CD14-positive monocyte (primary cell): ENCODE data around the gene MET. TPM values are rescaled to one million over a fixed set of nuclear protein-coding genes. Genes with fewer than 3 reads are reported as not detected.

Source experiments
- DNase-seq, 3 donors: peaks; one replicate each; pipeline ENCODE4 v3.0.0-alpha.2; 2011 to 2022
- H2AFZ ChIP-seq: 2 replicates; pipeline ENCODE4 v1.6.0; 2012; ENCODE audit warnings: mild to moderate bottlenecking, low read depth, low read length, inconsistent platforms; ENCODE audit not compliant: insufficient read depth, poor library complexity, severe bottlenecking
- H3K27ac ChIP-seq, 2 donors: 1 replicate in 1 of 2; 2 replicates in 1 of 2; pipeline ENCODE4 v1.5.1; 2012 to 2013; ENCODE audit warnings: low read length in 2 of 2, control low read depth in 1 of 2, inconsistent platforms in 1 of 2, low read depth in 1 of 2, mild to moderate bottlenecking in 1 of 2
- H3K27me3 ChIP-seq, 2 donors: one replicate each; pipeline versions ENCODE4 v1.6.0 to v1.6.1; 2011 to 2013; ENCODE audit warnings: low read length in 2 of 2; ENCODE audit not compliant: control insufficient read depth in 2 of 2, insufficient read depth in 2 of 2
- H3K36me3 ChIP-seq, 2 donors: replicated peaks in 1 of 2; 1 replicate in 1 of 2; 2 replicates in 1 of 2; pipeline versions ENCODE4 v1.5.1 to v1.6.1; 2012 to 2013; ENCODE audit warnings: low read length in 2 of 2, control low read depth in 1 of 2, inconsistent platforms in 1 of 2, mild to moderate bottlenecking in 1 of 2; ENCODE audit not compliant: insufficient read depth in 2 of 2, control insufficient read depth in 1 of 2
- H3K4me1 ChIP-seq, 2 donors: 1 replicate in 1 of 2; 2 replicates in 1 of 2; pipeline versions ENCODE4 v1.5.1 to v1.6.1; 2012 to 2013; ENCODE audit warnings: low read length in 2 of 2, control low read depth in 1 of 2, inconsistent platforms in 1 of 2, mild to moderate bottlenecking in 1 of 2, moderate library complexity in 1 of 2; ENCODE audit not compliant: insufficient read depth in 2 of 2, control insufficient read depth in 1 of 2
- H3K4me2 ChIP-seq: replicated peaks from 2 replicates; pipeline ENCODE3; 2012; ENCODE audit warnings: low read length, moderate library complexity, mild to moderate bottlenecking; ENCODE audit not compliant: poor library complexity, severe bottlenecking; ENCODE audit errors: extremely low read depth
- H3K4me3 ChIP-seq, 3 experiments: fragments of 200-600 bp in 1 of 3; sonication (generic) in 1 of 3; replicated peaks in 1 of 3; 1 replicate in 2 of 3; 2 replicates in 1 of 3; pipeline ENCODE4 v1.5.1; 2011 to 2013; ENCODE audit warnings: low read length in 3 of 3, mild to moderate bottlenecking in 3 of 3, control low read depth in 2 of 3, low read depth in 2 of 3, inconsistent platforms in 1 of 3, moderate library complexity in 1 of 3
- H3K79me2 ChIP-seq: 2 replicates; pipeline ENCODE4 v1.6.0; 2012; ENCODE audit warnings: mild to moderate bottlenecking, control low read depth, inconsistent platforms, low read length, moderate library complexity; ENCODE audit not compliant: insufficient read depth
- H3K9ac ChIP-seq: 2 replicates; pipeline ENCODE4 v1.6.0; 2017; ENCODE audit warnings: low read length, mild to moderate bottlenecking; ENCODE audit not compliant: insufficient read depth, poor library complexity, severe bottlenecking
- H3K9me3 ChIP-seq, 2 donors: replicated peaks in 1 of 2; 1 replicate in 1 of 2; 2 replicates in 1 of 2; pipeline versions ENCODE4 v1.5.1 to v1.6.1; 2012 to 2013; ENCODE audit warnings: low read length in 2 of 2, control low read depth in 1 of 2; ENCODE audit not compliant: control insufficient read depth in 1 of 2, insufficient read depth in 1 of 2
- H4K20me1 ChIP-seq: 2 replicates; pipeline ENCODE4 v1.6.0; 2012; ENCODE audit warnings: mild to moderate bottlenecking, low read length, control low read depth, moderate library complexity; ENCODE audit not compliant: insufficient read depth
- H3K27ac Mint-ChIP-seq, 7 donors: one replicate each; pipeline ENCODE4 v1.8.0; 2020; ENCODE audit warnings: mild to moderate bottlenecking in 7 of 7, mixed read lengths in 7 of 7, moderate library complexity in 6 of 7, inconsistent platforms in 2 of 7
- H3K27me3 Mint-ChIP-seq, 3 donors: one replicate each; pipeline ENCODE4 v1.8.0; 2021 to 2022; ENCODE audit warnings: low read depth in 3 of 3, mild to moderate bottlenecking in 3 of 3, mixed read lengths in 3 of 3, moderate library complexity in 3 of 3, inconsistent platforms in 1 of 3
- H3K36me3 Mint-ChIP-seq, 2 donors: one replicate each; pipeline ENCODE4 v1.8.0; 2020; ENCODE audit warnings: mixed read lengths in 2 of 2, inconsistent platforms in 1 of 2, mild to moderate bottlenecking in 1 of 2
- H3K4me1 Mint-ChIP-seq: one replicate; pipeline ENCODE4 v1.8.0; 2020; ENCODE audit warnings: mild to moderate bottlenecking, mixed read lengths
- H3K4me3 Mint-ChIP-seq, 2 donors: one replicate each; pipeline ENCODE4 v1.8.0; 2020; ENCODE audit warnings: mild to moderate bottlenecking in 2 of 2, mixed read lengths in 2 of 2, moderate library complexity in 1 of 2
- H3K9me3 Mint-ChIP-seq, 7 donors: one replicate each; pipeline ENCODE4 v1.8.0; 2020 to 2022; ENCODE audit warnings: mixed read lengths in 7 of 7, mild to moderate bottlenecking in 6 of 7, moderate library complexity in 6 of 7, inconsistent platforms in 2 of 7
- CTCF ChIP-seq: fragments of 200-600 bp; IDR thresholded peaks from one replicate; pipeline ENCODE4 v1.8.0; 2022; ENCODE audit warnings: antibody characterized with exemption, mild to moderate bottlenecking
- WGBS: methylation state at CpG from one replicate; pipeline ENCODE4 v1.1.5; 2013; ENCODE audit warnings: missing lambda C conversion rate; ENCODE audit not compliant: insufficient coverage; 5-methylcytosine and 5-hydroxymethylcytosine counted together
- intact Hi-C, 2 donors: fragments of 100-400 bp; cut with micrococcal nuclease; formaldehyde crosslinking; loops; one replicate each; pipeline versions ENCODE4 v1.15.0 to v1.15.1; 2023
- polyA plus RNA-seq, 3 donors: library from polyadenylated mRNA; depleted of rRNA in 1 of 3; unstranded in 2 of 3; stranded (reverse) in 1 of 3; fragments of 300-500 nt in 2 of 3; fragments of >200 nt in 1 of 3; fragmentation: Illumina TruSeq in 2 of 3; gene quantifications; 1 replicate in 2 of 3; 2 replicates in 1 of 3; pipeline ENCODE4 v1.2.3, GENCODE V29; 2012 to 2021

The MET gene
- polyA plus RNA-seq, 3 donors: not detected

- H3K4me1 ChIP-seq: no peaks in the 10 kb centered on the region
- H4K20me1 ChIP-seq: no peaks in the 10 kb centered on the region
- Mint-ChIP-seq H3K9me3 (no peaks in the 10 kb centered on the region), H3K4me1 (peaks cover 5% of the 10 kb centered on the region), H3K27ac (no peak overlapping the region), H3K4me3 (no peak overlapping the region), H3K27me3 (peaks cover 0 to 4% (median 0%) of the 10 kb centered on the region in 3 donors), H3K36me3 (no peaks in the 10 kb centered on the region)
- H3K79me2 ChIP-seq: no peaks in the 10 kb centered on the region
- H3K4me3 ChIP-seq: no peak overlapping the region
- no peak overlapping the region for H3K4me2 ChIP-seq
- H3K9ac ChIP-seq: no peak overlapping the region
- no peak for DNase-seq
- no peaks in the 10 kb centered on the region for H3K36me3 ChIP-seq
- no peak overlapping the region for H3K27ac ChIP-seq
- no peaks in the 10 kb centered on the region for H3K9me3 ChIP-seq
- no peaks in the 10 kb centered on the region for H3K27me3 ChIP-seq
- TF ChIP-seq CTCF: no peak
- intact Hi-C loops: no loop called here
- H2AFZ ChIP-seq: no peak overlapping the region
- 50% methylated on average over 1 of the region's 3 CpGs for WGBS
These were observed 126.2 kb downstream of the MET start for GRCh38 chr7:116798232-116798631.

GRCh38 chr7:116799916-116800315, 127.9 kb downstream of the MET start:
- Histone ChIP-seq H4K20me1 (no peaks in the 10 kb centered on the region), H3K9me3 (no peaks in the 10 kb centered on the region), H3K4me3 (no peak overlapping the region), H3K36me3 (no peaks in the 10 kb centered on the region), H2AFZ (no peak overlapping the region), H3K27ac (no peak overlapping the region), H3K79me2 (no peaks in the 10 kb centered on the region), H3K9ac (no peak overlapping the region), H3K27me3 (no peaks in the 10 kb centered on the region), H3K4me2 (no peak overlapping the region), H3K4me1 (no peaks in the 10 kb centered on the region)
- Mint-ChIP-seq H3K27ac (no peak overlapping the region), H3K4me1 (peaks cover 9% of the 10 kb centered on the region), H3K4me3 (no peak overlapping the region), H3K27me3 (peaks cover 0 to 4% (median 1%) of the 10 kb centered on the region in 3 donors), H3K36me3 (no peaks in the 10 kb centered on the region), H3K9me3 (no peaks in the 10 kb centered on the region)
- TF ChIP-seq CTCF: no peak
- peak in 2 of 3 donors; percentile 11 to 16 for DNase-seq
- intact Hi-C loops: loop anchor here (5.0 to 10.0 kb wide), 4 partner anchors 125 to 625 kb away; partner anchors contain the start of gene MET (in 2 of the 2)
